ENCODE results near the gene ADIPOR2. TPM values are rescaled to one million over a fixed set of nuclear protein-coding genes. Genes with fewer than 3 reads are reported as not detected.

The ADIPOR2 gene
- total RNA-seq, 1 donor from 2014 or later: 83.6 TPM

- H3K27me3 Mint-ChIP-seq: no peaks in the 10 kb centered on the region
- H3K4me1 Mint-ChIP-seq (ENCODE audit: low read depth): peaks cover 47% of the 10 kb centered on the region
- H3K9me3 Mint-ChIP-seq (ENCODE audit: low read depth): peaks cover 3% of the 10 kb centered on the region
- H3K36me3 Mint-ChIP-seq (ENCODE audit: insufficient read depth): peaks cover 12% of the 10 kb centered on the region
- no peak for TF ChIP-seq CTCF (IDR thresholded peaks at IDR 0.05; ENCODE audit: unreplicated experiment)
- H3K4me3 Mint-ChIP-seq (ENCODE audit: low read depth): peak overlapping the region; percentile 27
- no peak for DNase-seq (ENCODE audit: low spot score, unreplicated experiment)
- peak overlapping the region; percentile 91 for H3K27ac Mint-ChIP-seq
Observed at GRCh38 chr12:1740161-1740948, 49.5 kb downstream of the ADIPOR2 start.

DNA sequence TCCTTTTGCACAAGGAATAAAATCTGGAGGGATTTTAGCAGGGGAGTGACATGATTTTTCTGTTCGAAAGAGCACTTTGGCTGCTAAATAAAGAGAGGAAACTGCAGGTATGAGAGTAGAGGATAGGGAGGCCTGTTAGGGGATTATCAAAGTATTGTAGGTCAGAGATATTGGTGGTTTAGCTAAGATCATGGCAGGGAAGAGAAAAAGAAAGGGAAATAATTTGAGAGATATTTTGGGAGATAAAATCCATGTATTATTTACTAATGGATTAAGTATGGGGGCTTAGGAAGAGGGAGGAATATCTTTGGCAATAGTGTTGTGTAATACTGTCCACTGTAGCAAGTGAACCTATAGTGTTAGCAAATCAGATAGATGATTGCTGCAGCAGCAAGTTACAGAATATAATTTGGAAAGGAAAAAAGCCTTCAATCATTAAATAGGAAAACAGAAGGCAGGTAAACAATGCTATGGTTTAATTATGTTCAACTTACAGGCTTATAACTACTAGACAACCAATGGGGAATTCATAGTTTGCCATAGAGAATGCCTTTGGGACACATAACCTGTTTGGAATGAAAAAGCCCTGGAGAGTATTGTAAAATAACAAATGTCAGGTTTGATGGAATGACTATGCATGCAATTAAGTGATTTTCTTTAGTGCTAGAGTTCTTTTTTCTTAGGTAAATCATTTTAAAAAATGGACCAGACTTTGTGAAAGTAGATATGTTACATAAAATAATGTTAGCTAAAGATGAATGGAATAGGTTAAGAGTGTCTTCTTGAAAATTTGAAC, 50.5 kb downstream of the ADIPOR2 start:
- H3K27me3 Mint-ChIP-seq: no peaks in the 10 kb centered on the region
- TF ChIP-seq CTCF (IDR thresholded peaks at IDR 0.05; ENCODE audit: unreplicated experiment): no peak
- H3K9me3 Mint-ChIP-seq (ENCODE audit: low read depth): peaks cover 11% of the 10 kb centered on the region
- peaks cover 47% of the 10 kb centered on the region for H3K4me1 Mint-ChIP-seq (ENCODE audit: low read depth)
- DNase-seq (ENCODE audit: low spot score, unreplicated experiment): no peak
- H3K27ac Mint-ChIP-seq: peak overlapping the region; percentile 91
- peak overlapping the region; percentile 27 for H3K4me3 Mint-ChIP-seq (ENCODE audit: low read depth)
- peaks cover 15% of the 10 kb centered on the region for H3K36me3 Mint-ChIP-seq (ENCODE audit: insufficient read depth)

GRCh38 chr12:1744932-1745331, 54.1 kb downstream of the ADIPOR2 start:
- Mint-ChIP-seq H3K4me1 (ENCODE audit: low read depth) (peaks cover 29% of the 10 kb centered on the region), H3K36me3 (ENCODE audit: insufficient read depth) (peaks cover 41% of the 10 kb centered on the region), H3K27me3 (no peaks in the 10 kb centered on the region), H3K27ac (no peak overlapping the region), H3K4me3 (ENCODE audit: low read depth) (no peak overlapping the region), H3K9me3 (ENCODE audit: low read depth) (peaks cover 35% of the 10 kb centered on the region)
- no peak for TF ChIP-seq CTCF (IDR thresholded peaks at IDR 0.05; ENCODE audit: unreplicated experiment)
- no peak for DNase-seq (ENCODE audit: low spot score, unreplicated experiment)

GRCh38 chr12:1747609-1748008, 56.7 kb downstream of the ADIPOR2 start:
- Mint-ChIP-seq H3K9me3 (ENCODE audit: low read depth) (peaks cover 35% of the 10 kb centered on the region), H3K4me1 (ENCODE audit: low read depth) (peaks cover 9% of the 10 kb centered on the region), H3K4me3 (ENCODE audit: low read depth) (no peak overlapping the region), H3K27me3 (no peaks in the 10 kb centered on the region), H3K27ac (no peak overlapping the region), H3K36me3 (ENCODE audit: insufficient read depth) (peaks cover 45% of the 10 kb centered on the region)
- TF ChIP-seq CTCF (IDR thresholded peaks at IDR 0.05; ENCODE audit: unreplicated experiment): no peak
- DNase-seq (ENCODE audit: low spot score, unreplicated experiment): no peak

DNA sequence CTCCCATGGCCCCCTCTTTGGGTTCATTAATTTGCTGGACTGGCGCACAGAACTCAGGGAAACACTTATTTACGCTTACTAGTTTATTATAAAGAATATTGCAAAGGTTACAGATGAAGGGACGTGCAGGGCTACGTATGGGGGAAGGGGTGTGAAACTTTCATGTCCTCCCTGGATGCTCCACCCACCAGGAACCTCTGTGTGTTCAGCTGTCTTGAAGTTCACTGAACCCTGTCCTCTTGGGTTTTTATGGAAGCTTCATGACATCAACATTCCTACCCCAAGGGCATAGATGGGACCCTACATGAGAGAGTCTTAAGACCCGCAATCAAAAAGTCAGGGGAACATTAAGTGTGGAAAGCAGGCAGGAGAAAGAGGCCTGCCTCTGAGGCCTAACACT, 58.1 kb downstream of the ADIPOR2 start:
- Mint-ChIP-seq H3K27ac (no peak overlapping the region), H3K4me1 (ENCODE audit: low read depth) (peaks cover 7% of the 10 kb centered on the region), H3K36me3 (ENCODE audit: insufficient read depth) (peaks cover 45% of the 10 kb centered on the region), H3K9me3 (ENCODE audit: low read depth) (peaks cover 35% of the 10 kb centered on the region), H3K27me3 (no peaks in the 10 kb centered on the region), H3K4me3 (ENCODE audit: low read depth) (no peak overlapping the region)
- no peak for TF ChIP-seq CTCF (IDR thresholded peaks at IDR 0.05; ENCODE audit: unreplicated experiment)
- DNase-seq (ENCODE audit: low spot score, unreplicated experiment): no peak
